Lung microvascular endothelial cell (primary cell): Measurements from ENCODE around the gene ARFGEF3. TPM values are rescaled to one million over a fixed set of nuclear protein-coding genes. Genes with fewer than 3 reads are reported as not detected.

ENCODE experiments used
- total RNA-seq: library from RNA; depleted of rRNA; stranded (reverse); fragments of >200 nt; gene quantifications from 2 replicates; pipeline ENCODE4 v1.2.1, GENCODE V29; 2014

The ARFGEF3 gene
- total RNA-seq, 1 donor from 2014 or later, result 1.8 TPM

Other genes starting within 250 kb of the ARFGEF3 start
- 21.6 and 24.0 TPM in 2 replicates for gene PERP, start 54.5 kb upstream of the ARFGEF3 start, total RNA-seq
- not detected in 2 replicates for gene PBOV1, start 56.6 kb downstream of the ARFGEF3 start, total RNA-seq
- gene SMIM28, start 216.0 kb downstream of the ARFGEF3 start, total RNA-seq, result not detected in 2 replicates
- gene HEBP2, start 242.3 kb downstream of the ARFGEF3 start, total RNA-seq, result 9.6 and 16.7 TPM in 2 replicates